GM18499 (cell line): Measurements from ENCODE around the gene TXNRD2.
"Not testable (repeated sequence)": the region's sequence is repeated elsewhere in the genome, so short reads cannot be mapped to it uniquely, and the experiment has no call there.

Experiments
- ATAC-seq: cut with Tn5 transposase; IDR thresholded peaks from one replicate; pipeline ENCODE4 v1.9.1; 2021; ENCODE audit warnings: moderate number of reproducible peaks; ENCODE audit not compliant: insufficient read depth, unreplicated experiment

TXNRD2 gene

DNA sequence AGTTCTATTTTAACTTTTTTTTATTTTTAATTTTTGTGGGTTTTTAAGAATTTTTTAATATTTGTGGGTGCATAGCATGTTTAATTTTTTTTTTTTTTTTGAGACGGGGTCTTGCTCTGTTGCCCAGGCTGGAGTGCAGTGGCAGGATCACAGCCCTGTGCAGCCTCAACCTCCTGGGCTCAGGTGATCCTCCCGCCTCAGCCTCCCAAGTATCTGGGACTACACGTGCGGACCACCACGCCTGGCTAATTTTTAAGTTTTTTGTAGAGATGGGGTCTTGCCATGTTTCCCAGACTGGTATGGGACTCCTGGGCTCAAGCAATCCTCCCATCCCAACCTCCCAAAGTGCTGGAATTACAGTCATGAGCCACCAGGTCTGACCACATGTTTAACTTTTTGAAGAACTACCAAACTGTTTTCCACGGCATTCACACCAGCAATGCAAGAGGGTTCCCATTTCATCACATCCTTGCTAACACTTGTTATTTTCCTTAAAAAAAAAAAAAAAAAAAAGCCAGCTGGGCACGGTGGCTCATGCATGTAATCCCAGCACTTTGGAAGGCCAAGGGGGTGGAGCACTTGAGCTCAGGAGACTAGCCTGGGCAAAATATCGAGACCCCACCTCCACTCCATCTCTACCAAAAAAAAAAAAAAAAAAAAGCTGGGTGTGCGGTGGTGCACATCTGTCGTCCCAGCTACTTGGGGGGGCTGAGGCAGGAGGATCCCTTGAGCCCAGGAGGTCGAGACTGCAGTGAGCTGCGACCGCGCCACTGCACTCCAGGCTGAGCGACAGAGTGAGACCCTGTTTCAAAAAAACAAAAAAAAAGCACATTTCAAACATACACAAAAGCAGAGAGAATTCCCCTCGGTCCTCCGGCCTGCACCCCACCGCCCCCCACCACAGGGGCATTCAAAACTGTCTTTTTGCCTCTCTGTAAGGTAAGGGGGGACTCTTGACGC lies 16.7 kb upstream of the TXNRD2 start:
- no peak for ATAC-seq

DNA sequence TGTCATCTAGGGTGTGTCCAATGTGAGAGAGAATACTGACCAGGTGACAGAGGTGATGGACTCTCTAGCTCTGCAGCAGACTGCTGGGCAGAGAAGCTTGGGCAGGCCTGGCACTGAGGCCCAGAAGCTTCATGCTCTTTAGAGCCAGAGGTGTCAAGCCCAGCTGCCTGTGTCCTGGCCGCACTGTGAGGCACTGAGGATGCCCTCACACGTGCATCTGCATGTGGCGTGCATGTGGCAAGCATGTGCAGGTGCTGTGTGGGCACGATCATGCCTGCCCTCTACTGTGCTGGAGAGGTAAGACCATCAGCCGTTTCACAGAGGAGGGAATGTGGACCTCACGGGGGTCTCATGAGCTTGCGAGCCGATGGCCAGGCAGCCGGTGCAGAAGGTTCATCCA lies 15.8 kb upstream of the TXNRD2 start:
- ATAC-seq: no peak

DNA sequence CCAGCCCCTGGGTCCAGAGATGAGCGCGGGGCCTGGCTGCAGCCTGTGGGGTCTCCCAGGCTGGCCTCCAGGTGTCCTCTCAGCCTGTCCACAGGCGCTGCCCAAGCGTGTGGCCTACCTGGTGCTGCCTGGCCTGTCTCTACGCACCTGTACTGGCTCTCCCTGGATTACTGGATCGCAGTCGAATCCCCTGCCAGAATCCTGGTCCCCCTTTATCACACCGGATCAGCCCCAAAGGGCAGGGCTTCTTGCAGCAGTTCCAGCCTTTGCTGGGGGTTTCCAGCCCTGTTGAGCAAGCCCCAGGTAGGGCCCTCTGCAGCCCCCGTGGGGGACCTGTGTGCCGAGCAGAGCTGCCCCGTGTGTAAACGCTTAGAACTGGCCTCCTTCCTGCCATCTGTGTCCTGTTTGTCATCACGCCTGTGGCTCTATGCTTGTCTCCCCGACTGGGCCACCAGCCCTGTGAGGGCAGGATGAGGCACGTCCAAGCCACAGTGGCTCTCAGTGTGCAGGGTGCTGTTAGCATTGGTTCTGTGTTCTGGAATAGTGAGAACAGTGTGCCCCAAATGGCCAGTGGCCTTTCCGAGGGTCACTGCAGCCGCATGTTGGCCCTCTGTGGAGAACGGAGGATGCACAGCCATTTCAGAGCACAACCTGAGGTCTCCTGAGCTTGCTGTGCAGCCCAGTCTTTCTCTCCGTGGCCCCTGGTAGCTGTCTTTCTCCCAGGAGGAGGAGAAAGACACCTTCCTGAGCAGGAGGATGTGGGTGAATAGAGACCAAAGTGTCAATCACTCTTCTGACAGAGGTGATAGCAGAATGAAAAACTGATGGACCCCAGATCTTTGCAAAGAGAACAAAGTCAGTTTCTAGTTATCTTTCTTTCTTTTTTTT lies 13.9 kb upstream of the TXNRD2 start:
- no peak for ATAC-seq

DNA sequence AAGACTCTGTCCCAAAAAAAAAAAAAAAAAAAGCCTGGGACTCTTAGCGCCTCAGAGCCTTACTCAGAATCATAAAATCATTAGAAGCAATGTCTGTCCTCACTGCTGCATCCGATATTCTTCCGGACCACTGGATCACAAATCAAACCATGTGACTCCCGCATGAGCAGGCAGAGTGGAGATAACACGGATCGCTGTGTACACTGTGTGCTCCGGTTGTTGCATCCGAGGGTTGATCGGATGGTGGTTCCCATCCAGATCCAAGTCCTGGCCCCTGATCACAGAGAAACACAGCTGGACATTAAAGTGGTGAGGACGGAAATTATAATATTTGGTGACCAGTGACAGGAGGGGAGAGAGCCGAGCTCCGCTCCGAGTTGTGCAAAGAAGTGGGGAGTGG lies 9.7 kb upstream of the TXNRD2 start:
- ATAC-seq: no peak

DNA sequence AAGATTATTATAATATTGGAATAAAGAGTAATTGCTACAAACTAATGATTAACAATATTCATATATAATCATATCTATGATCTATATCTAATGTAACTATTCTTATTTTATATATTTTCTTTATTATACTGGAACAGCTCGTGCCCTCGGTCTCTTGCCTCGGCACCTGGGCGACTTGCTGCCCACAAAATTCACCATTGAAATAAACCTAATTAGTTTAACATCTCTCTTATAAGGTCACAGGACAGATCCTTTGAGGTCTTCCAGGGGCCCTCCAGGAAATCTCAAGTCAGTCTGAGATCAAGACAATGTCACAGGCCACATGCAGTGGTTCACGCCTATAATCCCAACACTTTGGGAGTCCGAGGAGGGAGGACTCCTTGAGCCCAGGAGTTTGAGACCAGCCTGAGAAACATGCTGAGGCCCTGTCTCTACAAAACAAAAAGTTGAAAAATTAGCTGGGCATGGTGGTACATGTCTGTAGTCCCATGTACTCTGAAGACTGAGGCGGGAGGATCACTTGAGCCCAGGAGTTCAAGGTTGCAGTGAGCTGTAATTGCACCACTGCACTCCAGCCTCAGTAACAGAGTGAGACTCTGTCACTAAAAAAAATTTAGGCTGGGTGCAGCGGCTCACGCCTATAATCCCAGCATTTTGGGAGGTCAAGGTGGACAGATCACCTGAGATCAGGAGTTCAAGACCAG lies 6.6 kb upstream of the TXNRD2 start:
- no peak for ATAC-seq

DNA sequence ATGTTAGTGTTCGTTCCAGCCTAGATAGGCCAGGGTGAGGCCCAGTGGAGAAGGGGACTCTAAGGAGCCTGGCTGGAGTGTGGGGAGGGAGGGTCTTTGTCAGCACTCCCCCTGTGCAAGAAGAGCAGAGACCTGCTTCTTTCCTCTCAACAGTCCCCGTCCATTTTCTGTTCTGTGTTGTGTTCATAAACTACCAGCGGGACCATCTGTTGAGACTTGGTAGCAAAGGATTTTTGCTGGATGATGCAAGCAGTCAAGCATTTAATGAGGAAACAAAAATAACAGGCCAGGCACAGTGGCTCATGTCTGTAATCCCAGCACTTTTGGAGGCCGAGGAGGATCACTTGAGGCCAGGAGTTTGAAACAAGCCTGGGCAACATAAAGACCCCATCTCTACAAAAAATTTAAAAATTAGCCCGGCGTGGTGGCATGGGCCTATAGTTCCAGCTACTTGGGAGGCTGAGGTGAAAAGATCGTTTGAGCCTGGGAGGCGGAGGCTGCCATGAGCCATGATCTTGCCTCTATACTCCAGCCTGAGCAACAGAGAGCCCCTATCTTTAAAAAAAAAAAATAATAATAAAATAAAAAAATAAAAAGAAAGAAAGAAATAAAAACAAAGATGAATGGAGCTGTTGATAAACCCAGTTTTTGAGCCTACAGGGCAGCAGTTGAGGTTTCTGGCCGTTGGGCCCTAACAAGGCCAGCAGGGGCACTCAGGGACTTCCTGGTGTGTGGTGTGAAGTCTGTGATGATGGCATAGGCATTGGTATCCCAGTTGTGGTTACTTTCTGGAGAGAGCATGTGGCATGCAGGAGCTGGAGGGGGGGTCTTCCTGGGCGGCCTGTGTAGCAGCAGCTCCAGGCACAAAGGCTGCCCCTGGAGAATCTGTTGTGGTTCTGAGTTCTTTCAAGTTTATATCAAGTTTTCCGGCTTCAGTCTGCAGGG lies 1.7 kb upstream of the TXNRD2 start:
- no peak for ATAC-seq

DNA sequence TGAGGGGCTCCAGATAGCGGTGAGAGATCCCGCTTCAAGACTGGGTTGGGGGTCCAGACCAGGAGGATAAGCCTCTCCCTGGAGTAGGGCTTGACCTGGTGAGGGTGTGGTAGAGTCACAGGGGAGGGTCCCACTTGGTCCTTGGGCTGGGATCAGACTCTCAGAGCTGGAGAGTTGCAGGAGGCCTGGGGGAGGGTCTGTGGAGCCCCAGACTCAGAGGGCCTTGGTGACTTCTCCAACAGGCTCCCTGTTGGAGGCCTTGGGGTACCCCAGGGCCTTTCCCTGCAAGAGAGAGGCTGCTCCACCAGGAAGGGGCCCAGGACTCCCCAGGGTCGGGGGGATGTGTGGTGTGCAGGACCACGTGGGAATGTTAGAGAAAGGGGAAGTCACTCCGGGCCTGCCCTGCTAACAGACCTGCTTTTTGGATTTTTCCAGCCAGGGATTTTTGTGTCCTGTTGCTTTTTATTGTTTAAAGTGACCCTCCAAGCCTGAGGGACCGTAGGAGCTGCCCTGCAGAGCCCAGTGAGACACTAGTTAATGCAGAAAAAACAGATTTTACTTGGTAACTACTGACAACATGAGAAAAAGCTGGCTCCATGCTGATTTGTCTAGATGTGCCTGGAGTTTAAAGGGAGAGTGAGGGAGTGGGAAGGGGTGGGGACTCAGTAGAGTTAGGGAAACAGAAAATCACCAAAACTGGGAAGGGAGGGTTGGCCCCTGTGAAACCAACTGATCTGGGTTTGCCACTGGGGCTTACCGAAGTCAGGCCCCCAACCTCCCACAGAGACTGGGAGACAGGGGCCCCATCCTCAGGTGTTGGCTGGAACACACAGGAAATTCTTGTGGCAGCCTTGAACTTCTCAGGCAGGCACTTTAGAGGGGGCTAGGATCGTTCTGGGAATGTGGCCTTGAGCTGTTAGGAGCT lies 801 bp upstream of the TXNRD2 start:
- ATAC-seq: no peak

DNA sequence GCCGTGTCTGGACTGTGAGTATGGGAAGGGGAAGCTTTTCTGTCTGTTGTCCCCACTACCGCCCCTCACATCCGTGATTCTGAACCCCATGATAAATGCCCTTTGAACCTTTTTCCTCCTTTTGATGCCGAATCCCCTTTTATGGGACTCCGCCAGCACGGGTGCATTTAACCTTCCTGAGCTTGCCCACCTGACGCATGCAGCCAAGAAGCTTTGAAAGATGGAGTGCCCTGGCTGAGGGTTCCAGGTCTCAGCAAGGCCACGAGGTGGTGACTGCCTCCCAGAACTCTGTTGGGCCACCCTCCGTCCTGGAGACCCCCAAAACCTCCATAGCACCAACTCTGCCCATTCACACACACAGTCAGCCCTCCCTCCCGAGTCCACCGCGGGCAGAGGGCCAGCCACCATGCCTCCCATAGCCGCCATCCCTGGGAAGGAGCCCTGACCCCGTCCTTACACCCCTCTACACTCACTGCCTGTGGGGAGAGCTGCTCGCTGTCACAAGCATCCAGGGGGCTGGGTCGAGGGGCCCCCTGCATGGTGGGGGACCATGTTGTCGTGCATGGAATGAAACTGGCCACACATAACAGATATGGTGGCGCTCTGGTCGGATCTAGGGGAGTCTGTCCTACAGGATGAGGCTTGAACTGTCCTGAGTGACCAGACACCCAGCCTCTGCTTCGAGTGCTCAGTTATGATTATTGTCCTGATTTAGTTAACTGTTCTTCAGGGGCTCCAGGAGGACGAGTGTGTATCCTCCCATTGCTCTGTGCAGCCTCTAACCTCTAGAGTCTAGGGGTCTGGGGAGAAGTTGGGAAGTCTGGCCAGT lies 868 bp downstream of the TXNRD2 start:
- no peak for ATAC-seq

DNA sequence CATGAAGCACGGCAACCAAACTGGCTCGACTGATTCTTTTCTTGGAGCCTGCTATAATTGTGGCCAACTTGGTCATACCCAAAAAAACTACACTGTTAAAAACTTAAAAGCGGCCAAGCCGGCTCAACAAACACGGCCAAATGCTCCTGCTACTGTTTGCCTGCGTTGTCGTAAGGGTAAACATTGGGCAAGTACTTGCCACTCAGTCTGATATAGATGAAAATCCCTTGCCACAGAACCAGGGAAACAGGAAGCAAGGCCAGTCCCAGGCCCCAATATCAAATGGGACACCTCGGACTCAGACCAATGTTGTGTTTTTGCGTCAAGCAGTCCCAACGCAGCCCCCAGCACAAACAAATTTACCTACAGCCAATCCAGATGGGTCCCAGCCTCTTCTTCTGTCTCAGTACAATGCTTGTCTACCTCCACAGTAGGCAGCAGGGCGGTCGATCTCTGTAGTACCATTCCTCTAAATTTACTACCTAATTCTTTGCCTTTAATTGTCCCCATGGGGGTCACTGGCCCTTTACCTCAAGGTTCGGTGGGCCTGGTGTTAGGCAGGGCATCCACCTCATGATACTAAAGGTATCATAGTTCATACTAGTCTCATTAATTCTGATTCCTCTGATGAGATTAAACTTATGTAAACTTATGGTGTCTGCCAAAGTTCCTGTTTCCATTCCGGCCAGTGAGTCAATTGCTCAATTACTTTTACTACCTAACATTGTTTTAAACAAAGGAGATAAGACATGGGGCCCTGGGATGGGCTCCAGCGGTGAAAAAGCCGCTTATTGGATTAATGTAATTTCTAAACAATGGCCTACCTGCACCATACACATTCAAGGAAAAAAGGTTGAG lies 3.8 kb downstream of the TXNRD2 start:
- no peak for ATAC-seq

DNA sequence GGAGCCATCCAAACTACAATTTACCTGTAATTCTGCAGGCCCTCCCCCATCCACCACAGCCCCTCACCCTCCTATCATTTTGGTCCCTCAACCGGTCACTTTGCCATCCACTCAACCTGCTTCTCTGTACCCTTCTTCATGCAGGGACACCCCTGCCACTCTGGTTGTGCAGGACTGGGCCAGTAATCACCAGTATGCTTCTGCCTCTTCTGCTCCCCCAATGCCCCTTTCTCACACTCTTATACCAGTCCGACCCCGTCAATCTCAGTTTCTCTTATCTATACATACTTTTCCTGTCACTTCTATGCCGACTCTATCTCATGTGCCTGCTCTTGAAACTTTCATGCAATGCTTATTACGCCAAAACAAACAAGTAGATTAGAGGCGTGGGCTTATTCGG lies 5.1 kb downstream of the TXNRD2 start:
- ATAC-seq: no peak

DNA sequence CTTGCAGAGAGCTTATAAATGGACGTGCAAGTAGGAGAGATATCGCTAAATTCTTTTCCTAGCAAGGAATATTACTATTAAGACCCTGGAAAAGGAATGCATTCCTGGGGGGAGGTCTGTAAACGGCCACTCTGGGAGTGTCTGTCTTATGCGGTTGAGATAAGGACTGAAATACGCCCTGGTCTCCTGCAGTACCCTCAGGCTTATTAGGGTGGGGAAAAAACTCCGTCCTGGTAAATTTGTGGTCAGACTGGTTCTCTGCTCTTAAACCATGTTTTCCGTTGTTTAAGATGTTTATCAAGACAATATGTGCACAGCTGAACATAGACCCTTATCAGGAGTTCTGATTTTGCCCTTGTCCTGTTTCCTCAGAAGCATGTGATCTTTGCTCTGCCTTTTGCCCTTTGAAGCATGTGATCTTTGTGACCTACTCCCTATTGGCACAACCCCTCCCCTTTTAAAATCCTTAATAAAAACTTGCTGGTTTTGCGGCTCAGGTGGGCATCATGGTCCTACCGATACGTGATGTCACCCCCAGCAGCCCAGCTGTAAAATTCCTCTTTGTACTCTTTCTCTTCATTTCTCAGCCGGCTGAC lies 6.4 kb downstream of the TXNRD2 start:
- ATAC-seq: not testable (repeated sequence)

DNA sequence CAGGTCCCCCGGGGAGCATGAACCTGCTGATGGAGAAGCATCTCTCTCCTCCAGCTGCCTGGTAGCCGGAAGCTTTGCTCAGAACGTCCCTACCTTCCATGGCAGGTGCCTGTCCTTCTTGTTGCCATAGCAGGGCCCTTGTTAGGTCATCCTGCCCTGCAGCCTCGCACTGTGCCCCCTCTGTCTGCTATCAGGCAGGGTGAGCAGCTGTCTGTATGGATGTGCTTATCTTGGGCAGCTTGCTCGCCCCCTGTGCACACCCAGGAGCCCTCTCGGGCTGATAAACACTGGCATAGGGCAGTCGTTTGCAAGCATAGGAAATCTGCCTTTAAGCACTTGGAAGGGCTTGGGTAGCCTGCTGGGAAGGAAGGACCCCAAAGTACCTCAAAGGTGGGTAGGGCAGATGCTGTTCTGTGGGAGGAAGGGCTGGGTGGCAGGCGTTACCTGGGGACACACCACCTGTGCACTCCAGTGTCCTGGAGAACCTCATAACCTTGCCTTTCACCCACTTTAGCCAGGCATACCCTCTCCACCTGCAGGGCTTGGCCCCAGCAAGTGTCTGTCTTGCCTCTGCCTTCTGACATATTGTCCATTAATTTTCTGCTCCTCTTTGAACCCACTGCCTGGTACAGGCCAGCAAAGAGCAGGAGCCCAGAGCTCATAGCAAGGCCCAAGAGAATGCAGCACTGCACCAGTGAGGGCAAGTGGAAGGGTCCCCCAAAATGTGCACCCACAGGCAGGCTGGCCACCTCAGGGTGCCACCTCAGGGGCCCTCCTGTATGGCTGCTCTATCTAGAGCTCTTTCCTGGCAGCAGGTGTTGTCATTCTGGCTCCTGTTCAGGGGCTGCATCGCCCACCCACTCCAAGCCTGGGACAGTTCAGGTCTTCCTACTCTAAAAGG lies 8.0 kb downstream of the TXNRD2 start:
- no peak for ATAC-seq

DNA sequence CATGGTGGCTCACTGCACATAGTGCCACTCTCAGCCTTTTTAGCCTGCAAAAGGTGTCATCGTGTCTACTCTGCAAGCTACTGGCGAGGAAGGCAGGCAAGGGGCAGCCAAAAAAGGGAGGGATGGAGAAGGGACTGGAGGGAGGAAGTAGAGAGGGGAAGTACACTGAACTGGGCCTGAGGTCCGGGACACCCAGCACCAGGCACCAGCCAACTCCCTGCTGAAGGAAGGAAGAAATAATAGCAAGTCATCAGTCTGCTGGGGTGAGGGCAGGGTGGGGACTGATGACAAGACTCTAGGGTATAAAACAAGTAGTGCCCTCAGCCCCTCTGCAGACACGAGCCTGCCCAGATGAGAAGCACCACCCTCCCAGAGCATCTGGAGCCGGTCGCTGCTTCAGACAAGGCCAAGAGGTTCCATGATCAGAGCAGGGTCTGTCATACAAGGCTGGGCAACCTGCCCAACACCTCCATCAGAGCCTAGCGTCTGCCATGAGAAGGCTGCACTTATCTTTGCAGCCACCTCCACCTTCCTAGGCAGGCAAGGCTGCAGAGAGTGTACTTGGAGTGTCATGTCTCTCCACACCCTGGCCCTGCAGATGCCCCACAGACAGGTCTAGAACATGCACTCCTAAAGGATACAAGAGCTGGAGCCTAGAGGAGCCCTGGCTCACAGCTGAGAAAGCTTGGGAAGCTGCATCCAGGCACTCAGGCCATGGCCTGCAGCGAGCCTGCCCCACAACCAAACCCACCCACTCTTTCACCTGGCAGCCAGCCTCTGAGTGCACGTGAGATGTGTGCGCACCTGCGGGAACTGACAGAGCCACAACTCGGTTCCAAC lies 9.0 kb downstream of the TXNRD2 start:
- no peak for ATAC-seq

DNA sequence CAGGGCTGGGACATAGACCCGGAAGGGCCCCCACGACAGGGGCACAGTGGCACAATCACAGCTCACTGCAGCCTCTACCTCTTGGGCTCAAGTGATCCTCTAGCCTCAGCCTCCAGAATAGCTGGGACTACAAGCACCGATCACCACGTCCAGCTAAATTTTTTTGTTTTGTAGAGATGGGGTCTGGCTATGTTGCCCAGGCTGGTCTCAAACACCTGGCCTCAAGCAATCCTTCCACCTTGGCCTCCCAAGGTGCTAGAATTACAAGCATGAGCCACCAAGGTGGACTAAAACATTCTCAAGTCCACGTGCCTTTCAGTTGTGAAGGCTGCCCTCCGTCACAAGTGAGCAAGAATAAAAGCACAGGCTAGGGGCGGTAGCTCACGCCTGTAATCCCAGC lies 10.1 kb downstream of the TXNRD2 start:
- no peak for ATAC-seq
